Suprapubic skin (tissue), 4 donors: ENCODE data around the gene ARPC2. TPM values are rescaled to one million over a fixed set of nuclear protein-coding genes. Genes with fewer than 3 reads are reported as not detected.

Experiments
- DNase-seq, 2 donors: peaks; one replicate each; pipeline ENCODE4 v3.0.0-alpha.2; 2019; ENCODE audit warnings: low spot score in 2 of 2
- H3K27ac ChIP-seq: fragments of 200-600 bp; sonication (generic); one replicate; pipeline ENCODE4 v1.5.1; 2019
- H3K27me3 ChIP-seq: fragments of 200-600 bp; sonication (generic); one replicate; pipeline ENCODE4 v1.5.1; 2019
- H3K36me3 ChIP-seq: fragments of 200-600 bp; sonication (generic); one replicate; pipeline ENCODE4 v1.5.1; 2019
- H3K4me1 ChIP-seq: fragments of 200-600 bp; sonication (generic); one replicate; pipeline ENCODE4 v1.5.1; 2019
- H3K4me3 ChIP-seq: fragments of 200-600 bp; sonication (generic); one replicate; pipeline ENCODE4 v1.5.1; 2019; ENCODE audit warnings: mild to moderate bottlenecking
- H3K9me3 ChIP-seq: fragments of 200-600 bp; sonication (generic); one replicate; pipeline ENCODE4 v1.5.1; 2019
- EP300 ChIP-seq: sonication (generic); formaldehyde crosslinking; IDR thresholded peaks from one replicate; pipeline ENCODE4 v1.6.1; 2017; ENCODE audit warnings: antibody characterized with exemption
- POLR2A ChIP-seq, 2 donors: fragments of 450-650 bp; IDR thresholded peaks; one replicate each; pipeline ENCODE4 v1.6.1; 2017; ENCODE audit warnings: antibody characterized with exemption in 2 of 2, mild to moderate bottlenecking in 2 of 2, moderate library complexity in 2 of 2
- POLR2AphosphoS5 ChIP-seq, 3 donors: sonication (generic); formaldehyde crosslinking; IDR thresholded peaks; one replicate each; pipeline ENCODE4 v1.6.1; 2017; ENCODE audit warnings: antibody characterized with exemption in 3 of 3
- WGBS: methylation state at CpG from one replicate; pipeline ENCODE4 v1.1.5; 2018; 5-methylcytosine and 5-hydroxymethylcytosine counted together
- total RNA-seq, 4 donors: library from RNA; depleted of rRNA; stranded (reverse); fragments of >200 nt; gene quantifications; one replicate each; pipeline ENCODE4 v1.1.0, GENCODE V29; 2016
- TF ChIP-seq, protein P1 (sequence below), 2 donors: fragments of 200-600 bp in 1 of 2; fragments of 450-650 bp in 1 of 2; sonication (generic) in 1 of 2; IDR thresholded peaks; one replicate each; pipeline ENCODE4 v1.5.1; 2016 to 2019; ENCODE audit warnings: antibody characterized with exemption in 2 of 2, mild to moderate bottlenecking in 1 of 2, moderate library complexity in 1 of 2

ARPC2 gene
- total RNA-seq, 4 donors from 2014 or later: 267 to 384 (median 275) TPM

DNA sequence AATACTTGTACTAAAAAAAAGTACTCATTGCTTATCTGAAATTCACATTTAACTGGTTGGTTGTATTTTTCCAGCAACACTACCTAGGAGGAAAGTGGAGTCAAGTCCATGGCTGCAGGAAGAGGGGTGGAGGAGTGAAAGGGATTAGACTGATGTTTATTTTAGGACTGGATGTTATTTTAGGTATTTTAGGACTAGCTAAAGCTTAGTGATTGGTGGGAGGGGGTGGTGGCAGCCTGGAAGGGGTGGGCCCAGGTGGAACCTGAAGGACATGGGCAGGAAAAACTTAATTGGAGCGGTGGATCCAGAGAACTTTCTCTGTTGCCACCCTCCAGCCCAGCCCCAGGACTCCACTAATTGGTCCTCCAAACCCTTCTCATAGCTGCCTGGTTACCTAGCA, 79.2 kb downstream of the ARPC2 start:
- Histone ChIP-seq H3K36me3 (no peaks in the 10 kb centered on the region), H3K27me3 (no peaks in the 10 kb centered on the region), H3K4me1 (peaks cover 56% of the 10 kb centered on the region), H3K4me3 (no peak overlapping the region), H3K9me3 (no peaks in the 10 kb centered on the region), H3K27ac (peak overlapping the region; percentile 72)
- TF ChIP-seq, protein P1, sequence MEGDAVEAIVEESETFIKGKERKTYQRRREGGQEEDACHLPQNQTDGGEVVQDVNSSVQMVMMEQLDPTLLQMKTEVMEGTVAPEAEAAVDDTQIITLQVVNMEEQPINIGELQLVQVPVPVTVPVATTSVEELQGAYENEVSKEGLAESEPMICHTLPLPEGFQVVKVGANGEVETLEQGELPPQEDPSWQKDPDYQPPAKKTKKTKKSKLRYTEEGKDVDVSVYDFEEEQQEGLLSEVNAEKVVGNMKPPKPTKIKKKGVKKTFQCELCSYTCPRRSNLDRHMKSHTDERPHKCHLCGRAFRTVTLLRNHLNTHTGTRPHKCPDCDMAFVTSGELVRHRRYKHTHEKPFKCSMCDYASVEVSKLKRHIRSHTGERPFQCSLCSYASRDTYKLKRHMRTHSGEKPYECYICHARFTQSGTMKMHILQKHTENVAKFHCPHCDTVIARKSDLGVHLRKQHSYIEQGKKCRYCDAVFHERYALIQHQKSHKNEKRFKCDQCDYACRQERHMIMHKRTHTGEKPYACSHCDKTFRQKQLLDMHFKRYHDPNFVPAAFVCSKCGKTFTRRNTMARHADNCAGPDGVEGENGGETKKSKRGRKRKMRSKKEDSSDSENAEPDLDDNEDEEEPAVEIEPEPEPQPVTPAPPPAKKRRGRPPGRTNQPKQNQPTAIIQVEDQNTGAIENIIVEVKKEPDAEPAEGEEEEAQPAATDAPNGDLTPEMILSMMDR (IDR thresholded peaks at IDR 0.05): no peak
- no peak for TF ChIP-seq POLR2A (IDR thresholded peaks at IDR 0.05)
- no peak for TF ChIP-seq POLR2AphosphoS5 (IDR thresholded peaks at IDR 0.05)
- no peak for TF ChIP-seq EP300
- 82% methylated on average over 1 of the region's 1 CpG for WGBS
- no peak for DNase-seq

DNA sequence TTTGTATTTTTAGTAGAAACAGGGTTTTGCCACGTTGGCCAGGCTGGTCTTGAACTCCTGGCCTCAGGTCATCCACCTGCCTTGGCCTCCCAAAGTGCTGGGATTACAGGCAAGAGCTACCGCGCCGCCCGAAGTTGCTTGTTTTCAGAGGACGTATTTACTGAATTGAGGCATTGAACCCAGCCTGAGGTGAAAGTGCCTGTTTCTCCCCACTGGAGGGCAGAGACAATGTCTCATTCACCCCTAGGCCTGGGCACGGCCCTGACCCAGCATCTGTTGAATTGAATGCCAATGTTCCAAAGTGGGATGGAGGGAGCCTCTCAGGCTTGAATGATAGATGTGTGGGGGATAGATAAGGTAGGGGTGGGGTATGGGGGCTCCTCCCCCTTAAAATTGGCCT, 79.9 kb downstream of the ARPC2 start:
- peak in 1 of 2 donors; percentile 57 for DNase-seq
- no peak overlapping the region for H3K27ac ChIP-seq
- no peaks in the 10 kb centered on the region for H3K36me3 ChIP-seq
- TF ChIP-seq POLR2AphosphoS5 (IDR thresholded peaks at IDR 0.05) (no peak), EP300 (no peak), POLR2A (IDR thresholded peaks at IDR 0.05) (no peak)
- TF ChIP-seq, protein P1 (IDR thresholded peaks at IDR 0.05): no peak
- no peak overlapping the region for H3K4me3 ChIP-seq
- H3K27me3 ChIP-seq: no peaks in the 10 kb centered on the region
- H3K9me3 ChIP-seq: no peaks in the 10 kb centered on the region
- 77% methylated on average over 7 of the region's 7 CpGs for WGBS
- peaks cover 57% of the 10 kb centered on the region for H3K4me1 ChIP-seq

DNA sequence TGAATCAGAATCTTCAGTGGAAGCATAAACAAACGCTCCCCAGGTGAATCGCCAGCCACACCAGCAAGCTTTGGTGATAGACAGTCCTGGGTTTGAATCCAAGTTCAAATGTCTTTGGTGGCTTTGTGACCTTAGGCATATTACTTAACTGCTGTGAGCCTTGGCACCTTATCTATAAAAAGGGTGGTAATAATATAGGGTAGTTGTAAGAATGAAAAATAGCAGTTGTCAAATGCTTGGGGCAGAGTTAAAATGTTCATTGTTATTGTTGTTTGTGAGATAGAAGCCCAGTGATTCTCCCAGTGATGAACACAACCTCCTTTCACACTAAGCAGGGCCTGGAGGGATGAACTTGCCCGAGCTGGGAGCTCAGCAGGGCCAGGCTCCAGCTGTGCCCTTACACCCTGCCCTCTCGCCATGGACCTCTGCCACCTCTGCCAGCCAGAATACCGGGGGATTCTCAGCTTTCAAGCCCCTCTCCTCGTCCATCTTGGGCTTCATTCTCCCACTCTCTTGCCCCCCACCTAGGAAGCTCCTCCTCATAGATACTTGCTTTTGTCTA, 81.4 kb downstream of the ARPC2 start:
- Histone ChIP-seq H3K27ac (peak overlapping the region; percentile 57), H3K36me3 (no peaks in the 10 kb centered on the region), H3K27me3 (no peaks in the 10 kb centered on the region), H3K9me3 (no peaks in the 10 kb centered on the region), H3K4me3 (no peak overlapping the region), H3K4me1 (peaks cover 47% of the 10 kb centered on the region)
- WGBS: 43% methylated on average over 6 of the region's 6 CpGs
- TF ChIP-seq POLR2A (IDR thresholded peaks at IDR 0.05) (no peak), EP300 (no peak)
- TF ChIP-seq, protein P1 (IDR thresholded peaks at IDR 0.05): no peak
- no peak for DNase-seq

DNA sequence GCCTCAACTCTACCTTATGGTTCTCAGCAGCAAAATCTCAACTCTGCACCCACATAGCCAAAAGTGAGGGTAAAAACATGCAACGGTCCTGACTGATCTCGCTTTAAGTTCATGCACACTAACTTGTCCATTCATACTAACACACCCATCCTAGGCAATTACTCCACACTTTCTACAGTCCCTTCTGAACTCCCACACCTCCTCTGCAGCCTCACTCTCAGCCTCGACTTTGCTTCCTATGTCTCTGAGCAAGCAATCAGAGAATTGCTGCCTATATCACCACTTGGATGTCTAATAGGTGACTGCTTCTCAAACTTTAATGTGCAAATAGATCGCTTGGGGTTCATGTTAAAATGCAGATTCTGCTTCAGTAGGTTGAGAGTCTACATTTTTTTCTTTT, 83.2 kb downstream of the ARPC2 start:
- Histone ChIP-seq H3K27ac (no peak overlapping the region), H3K4me3 (no peak overlapping the region), H3K9me3 (no peaks in the 10 kb centered on the region), H3K36me3 (no peaks in the 10 kb centered on the region), H3K4me1 (peaks cover 31% of the 10 kb centered on the region), H3K27me3 (no peaks in the 10 kb centered on the region)
- 77% methylated on average over 4 of the region's 4 CpGs for WGBS
- no peak for DNase-seq
- TF ChIP-seq, protein P1 (IDR thresholded peaks at IDR 0.05): no peak
- no peak for TF ChIP-seq POLR2AphosphoS5 (IDR thresholded peaks at IDR 0.05)
- TF ChIP-seq POLR2A (IDR thresholded peaks at IDR 0.05): no peak

DNA sequence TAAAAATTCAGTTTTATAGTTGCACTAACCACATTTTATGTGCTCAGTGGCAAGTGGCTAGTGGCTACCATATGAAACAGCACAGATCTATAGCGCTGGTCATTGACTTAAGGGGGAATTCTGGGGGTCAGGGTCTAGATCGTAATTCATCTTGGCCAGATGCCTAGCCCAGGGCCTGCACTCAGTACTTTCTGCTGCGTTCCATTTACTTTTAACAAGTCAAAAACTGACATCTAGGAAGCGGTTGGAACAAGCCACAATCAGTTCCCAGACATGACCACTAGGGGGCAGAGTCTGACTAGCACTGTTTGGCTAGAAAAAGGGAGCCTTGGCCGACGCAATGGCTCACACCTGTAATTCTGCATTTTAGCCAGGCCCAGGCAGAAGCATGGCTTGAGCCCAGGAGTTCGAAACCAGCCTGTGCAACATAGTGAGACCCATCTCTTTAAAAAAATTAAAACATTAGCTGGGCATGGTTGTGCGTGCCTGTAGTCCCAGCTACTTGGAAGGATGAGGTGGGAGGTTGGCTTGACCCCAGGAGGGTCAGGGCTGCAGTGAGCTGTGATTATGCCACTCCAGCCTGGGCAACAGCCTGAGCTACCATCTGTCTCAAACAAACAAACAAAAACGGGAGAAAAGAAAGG, 84.3 kb downstream of the ARPC2 start:
- no peaks in the 10 kb centered on the region for H3K9me3 ChIP-seq
- H3K36me3 ChIP-seq: no peaks in the 10 kb centered on the region
- TF ChIP-seq EP300 (no peak), POLR2A (IDR thresholded peaks at IDR 0.05) (no peak), POLR2AphosphoS5 (IDR thresholded peaks at IDR 0.05) (no peak)
- TF ChIP-seq, protein P1 (IDR thresholded peaks at IDR 0.05): peak; percentile 90 to 96
- no peak overlapping the region for H3K4me3 ChIP-seq
- peak; percentile 90 to 91 for DNase-seq
- H3K4me1 ChIP-seq: peaks cover 21% of the 10 kb centered on the region
- WGBS: 15% methylated on average over 6 of the region's 9 CpGs
- H3K27me3 ChIP-seq: no peaks in the 10 kb centered on the region
- H3K27ac ChIP-seq: no peak overlapping the region

Other genes starting within 250 kb of the ARPC2 start
- gene TNS1, start 214.2 kb upstream of the ARPC2 start, total RNA-seq: 100 to 1,000 TPM in 2 of 4 donors, 10 to 100 TPM in 2; 64.1 to 145 (median 99.5) TPM
- gene RUFY4, start 147.9 kb upstream of the ARPC2 start, total RNA-seq: not detected
- gene CXCR2, start 91.2 kb upstream of the ARPC2 start, total RNA-seq: 1 to 10 TPM in 3 of 4 donors, under 1 TPM in 1; 0.24 to 4.8 (median 4.0) TPM
- gene CXCR1, start 50.2 kb upstream of the ARPC2 start, total RNA-seq: 1 to 10 TPM in 1 of 4 donors, under 1 TPM in 1, not detected in 2; 0.87 to 1.0 TPM
- gene GPBAR1, start 43.8 kb downstream of the ARPC2 start, total RNA-seq: 1 to 10 TPM in 2 of 4 donors, under 1 TPM in 1, not detected in 1; 0.98 to 2.0 (median 1.6) TPM
- gene AAMP, start 52.9 kb downstream of the ARPC2 start, total RNA-seq: 100 to 1,000 TPM; 103 to 154 (median 144) TPM
- gene PNKD, start 53.3 kb downstream of the ARPC2 start, total RNA-seq: 10 to 100 TPM; 33.4 to 66.4 (median 49.4) TPM
- gene TMBIM1, start 75.3 kb downstream of the ARPC2 start, total RNA-seq: 100 to 1,000 TPM; 234 to 370 (median 319) TPM
- gene CATIP, start 139.7 kb downstream of the ARPC2 start, total RNA-seq: not detected
- gene SLC11A1, start 165.1 kb downstream of the ARPC2 start, total RNA-seq: 10 to 100 TPM in 2 of 4 donors, 1 to 10 TPM in 1, under 1 TPM in 1; 0.78 to 16.1 (median 7.6) TPM
- 100 to 1,000 TPM in 2 of 4 donors, 10 to 100 TPM in 2; 70.3 to 140 (median 99.5) TPM for gene CTDSP1, start 182.7 kb downstream of the ARPC2 start, total RNA-seq
- 1 to 10 TPM in 2 of 4 donors, under 1 TPM in 2; 0.21 to 3.3 (median 1.1) TPM for gene VIL1, start 201.9 kb downstream of the ARPC2 start, total RNA-seq